Neural progenitor cell (in vitro differentiated cells): ENCODE results near the gene C11orf54.

Experiments used
- CTCF ChIP-seq: fragments of 200-600 bp; sonication (generic); IDR thresholded peaks from 2 replicates; pipeline ENCODE4 v1.5.1; 2017; ENCODE audit warnings: antibody characterized with exemption, mild to moderate bottlenecking
- EZH2 ChIP-seq: fragments of 200-600 bp; sonication (generic); IDR thresholded peaks from 2 replicates; pipeline ENCODE4 v1.6.1; 2017; ENCODE audit warnings: antibody characterized with exemption, mild to moderate bottlenecking, moderate library complexity

GRCh38 chr11:93767018-93767417 is 25.5 kb downstream of the C11orf54 start:
- TF ChIP-seq CTCF (no peak), EZH2 (no peak)
